ENCODE data around the gene LEFTY1.

The LEFTY1 gene

GRCh38 chr1:225915538-225915991 is 26.6 kb upstream of the LEFTY1 start:
- no peak for DNase-seq (ENCODE audit: low read depth)

GRCh38 chr1:225914947-225915346 is 26.0 kb upstream of the LEFTY1 start:
- DNase-seq (ENCODE audit: low read depth) = no peak

DNA sequence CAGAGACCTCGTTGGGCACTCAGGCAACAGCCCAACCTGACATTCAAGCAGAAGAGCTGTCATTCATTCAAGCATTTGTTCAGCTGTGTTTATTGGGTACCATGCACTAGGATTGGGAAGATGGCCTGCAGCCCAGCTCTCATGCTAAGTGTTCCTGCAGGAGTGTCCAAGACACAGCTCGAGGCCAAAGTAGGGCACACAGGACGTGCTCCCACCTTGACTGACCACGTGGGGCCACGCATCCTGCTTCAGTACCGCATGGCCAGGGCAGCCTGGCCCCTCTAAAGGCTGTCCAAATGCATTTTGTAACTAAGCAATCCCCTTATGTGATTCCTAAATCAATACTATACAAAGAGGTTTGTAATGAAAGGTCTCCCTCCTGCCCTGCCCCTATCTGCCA is 25.4 kb upstream of the LEFTY1 start:
- no peak for DNase-seq (ENCODE audit: low read depth)

GRCh38 chr1:225911191-225912130 is 22.5 kb upstream of the LEFTY1 start:
- peak; percentile 53 for DNase-seq (ENCODE audit: low read depth)

DNA sequence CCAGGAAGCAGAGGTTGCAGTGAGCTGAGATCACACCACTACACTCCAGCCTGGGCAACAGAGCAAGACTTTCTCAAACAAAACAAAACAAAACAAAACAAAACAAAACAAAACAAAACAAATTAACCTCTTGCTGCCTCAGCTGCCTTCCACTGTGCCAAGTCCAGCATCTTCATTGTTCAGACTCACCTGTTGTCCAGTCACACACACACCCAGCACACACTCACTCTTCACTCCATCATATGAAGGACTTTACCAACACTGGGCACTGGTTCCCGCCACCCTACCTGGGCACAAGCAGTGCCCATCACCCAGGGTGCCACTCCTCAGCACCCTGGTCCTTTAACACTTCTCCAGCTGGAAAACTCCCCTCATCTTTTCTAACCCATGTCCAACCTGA is 20.5 kb upstream of the LEFTY1 start:
- DNase-seq (ENCODE audit: low read depth) = no peak

DNA sequence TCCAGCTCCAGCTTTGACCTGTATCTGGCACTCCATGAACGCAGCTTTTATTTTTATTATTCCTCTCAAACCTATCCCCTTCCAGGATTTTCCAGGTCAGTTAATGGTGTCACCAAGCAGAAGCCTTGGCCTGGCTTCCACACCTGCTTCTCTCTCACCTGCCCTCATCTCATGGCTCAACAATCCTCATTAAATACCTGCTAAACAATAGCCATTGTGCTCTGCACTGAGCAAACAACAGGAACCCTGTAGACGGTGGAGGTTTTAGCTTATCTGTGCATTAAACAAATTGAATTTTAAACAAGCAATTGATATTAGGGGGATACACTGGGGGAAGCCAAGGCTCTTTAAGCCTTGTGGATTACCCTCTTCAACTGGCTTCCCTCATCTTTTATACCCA is 19.8 kb upstream of the LEFTY1 start:
- no peak for DNase-seq (ENCODE audit: low read depth)

GRCh38 chr1:225908013-225908640 is 19.2 kb upstream of the LEFTY1 start:
- DNase-seq (ENCODE audit: low read depth) = no peak

- no peak for DNase-seq (ENCODE audit: low read depth)
Observed at GRCh38 chr1:225907341-225907740, 18.4 kb upstream of the LEFTY1 start.

GRCh38 chr1:225906467-225906866 is 17.5 kb upstream of the LEFTY1 start:
- DNase-seq (ENCODE audit: low read depth) = no peak

DNA sequence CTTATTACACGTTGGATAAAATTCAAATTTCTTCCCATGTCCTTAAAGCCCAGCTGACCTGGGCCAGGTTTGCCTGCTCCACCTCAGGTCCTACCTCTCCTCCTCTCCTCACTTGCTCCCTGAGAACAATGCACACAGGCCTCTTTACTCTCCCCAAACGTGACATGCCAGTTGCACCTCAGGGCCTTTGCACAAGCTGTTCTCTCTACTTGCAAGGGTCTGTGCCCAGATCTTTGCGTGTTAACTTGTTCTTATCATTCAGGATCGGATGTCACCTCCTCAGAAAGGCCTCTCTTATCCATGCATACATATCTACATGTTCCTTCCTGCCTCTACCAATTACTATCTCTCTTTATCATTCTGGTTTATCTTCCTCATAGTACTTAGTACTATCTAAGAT is 14.7 kb upstream of the LEFTY1 start:
- DNase-seq (ENCODE audit: low read depth) = no peak

GRCh38 chr1:225899044-225899925 is 10.3 kb upstream of the LEFTY1 start:
- DNase-seq (ENCODE audit: low read depth) = no peak

DNA sequence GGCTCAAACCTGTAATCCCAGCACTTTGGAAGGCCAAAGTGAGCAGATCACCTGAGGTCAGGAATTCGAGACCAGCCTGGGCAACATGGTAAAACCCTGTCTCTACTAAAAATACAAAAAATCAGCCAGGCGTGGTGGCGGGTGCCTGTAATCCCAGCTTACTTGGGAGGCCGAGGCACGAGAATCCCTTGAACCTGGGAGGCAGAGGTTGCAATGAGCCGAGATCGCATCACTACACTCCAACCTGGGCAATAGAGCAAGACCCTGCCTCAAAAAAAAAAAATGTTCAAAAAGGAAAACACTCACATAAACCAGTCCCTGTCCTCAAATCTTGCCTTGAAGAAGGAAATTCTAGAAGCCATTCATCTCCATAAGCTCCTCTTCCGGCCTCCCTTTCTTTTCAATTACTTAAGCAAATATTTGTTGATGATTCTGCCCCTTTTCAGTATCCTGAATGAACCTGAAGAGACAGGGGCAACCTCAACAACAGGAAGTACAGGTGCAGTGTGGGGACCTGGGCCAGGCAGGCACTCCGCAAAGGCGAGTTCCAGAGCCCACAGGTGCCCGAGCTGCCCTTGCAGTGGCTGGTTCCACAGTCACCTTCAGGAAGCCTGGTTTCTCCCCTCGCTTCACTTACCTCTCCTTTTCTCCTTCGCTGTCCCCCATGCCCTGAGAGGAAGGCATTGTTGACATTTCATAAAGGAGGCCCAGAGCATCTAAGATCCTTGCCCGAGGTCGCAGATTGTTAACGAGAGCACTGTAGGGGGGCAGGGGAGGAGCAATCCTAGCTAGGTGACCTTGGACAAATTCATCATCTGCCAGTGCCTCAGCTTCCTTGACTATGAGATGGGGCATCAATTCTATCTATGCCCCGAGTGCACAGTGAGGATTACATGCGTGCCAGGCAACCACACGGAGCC is 8.9 kb upstream of the LEFTY1 start:
- no peak for DNase-seq (ENCODE audit: low read depth)

DNA sequence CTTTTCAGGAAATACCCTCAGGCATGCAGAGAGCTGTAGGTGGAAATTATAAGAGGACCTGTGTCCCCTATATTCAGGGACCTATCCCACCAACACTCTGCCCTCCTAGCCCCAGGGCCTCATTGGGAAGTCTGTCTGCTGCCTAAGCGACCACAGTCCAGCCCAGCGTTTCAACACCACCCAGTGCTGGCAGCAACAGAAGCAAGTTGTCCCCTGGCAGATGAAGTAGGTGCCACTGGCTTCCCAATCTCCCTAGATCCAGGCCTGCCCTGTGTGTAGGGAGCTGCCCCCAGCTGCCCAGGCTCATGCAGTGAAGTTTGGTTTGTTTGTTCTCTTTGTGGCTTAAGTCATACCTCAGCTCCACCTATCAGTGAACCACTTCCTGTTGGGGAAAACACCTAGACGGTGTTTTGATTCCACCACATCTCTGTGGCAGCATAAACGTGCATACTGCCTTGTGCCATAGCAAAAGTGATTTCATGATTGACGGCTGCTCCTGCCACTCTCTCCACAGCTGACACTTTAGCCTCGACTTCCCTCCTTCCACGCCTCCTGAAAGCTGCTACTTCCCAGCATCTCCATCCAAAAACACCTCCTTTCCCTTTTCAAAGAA is 8.1 kb upstream of the LEFTY1 start:
- DNase-seq (ENCODE audit: low read depth) = no peak

DNA sequence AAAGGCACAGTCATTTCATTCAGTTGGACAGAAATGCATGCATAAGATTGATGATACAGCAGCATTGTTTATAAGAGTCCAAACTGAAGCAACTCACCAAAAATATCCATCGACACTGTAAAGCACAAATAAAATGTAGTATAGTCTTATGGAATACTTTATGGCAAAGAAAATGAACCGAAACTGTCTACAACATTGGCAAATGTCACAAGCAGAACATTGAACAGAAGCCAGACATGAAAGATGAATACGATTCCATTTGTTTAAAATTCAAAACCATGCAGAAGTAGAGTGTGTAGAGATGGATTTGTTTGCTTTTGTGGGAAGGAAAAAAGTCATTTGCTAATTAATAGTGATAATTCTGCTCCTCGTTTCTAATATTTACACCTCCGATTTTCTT is 7.5 kb upstream of the LEFTY1 start:
- no peak for DNase-seq (ENCODE audit: low read depth)

DNA sequence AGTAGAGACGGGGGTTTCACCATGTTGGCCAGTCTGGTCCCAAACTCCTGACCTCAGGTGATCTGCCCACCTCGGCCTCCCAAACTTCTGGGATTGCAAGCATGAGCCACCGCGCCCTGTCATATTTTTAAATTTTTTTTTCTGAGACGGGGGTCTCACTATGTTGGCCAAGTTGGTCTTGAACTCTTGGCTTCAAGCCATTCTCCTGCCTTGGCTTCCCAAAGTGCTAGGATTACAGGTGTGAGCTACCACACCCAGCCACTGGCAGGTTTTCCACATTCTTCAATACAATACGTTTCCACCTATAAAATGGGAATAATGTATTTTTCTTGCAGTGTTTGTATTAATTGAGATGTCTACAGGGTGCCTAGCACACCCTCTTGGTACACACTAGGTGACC is 3.4 kb upstream of the LEFTY1 start:
- no peak for DNase-seq (ENCODE audit: low read depth)

- DNase-seq (ENCODE audit: low read depth) = no peak
Observed at GRCh38 chr1:225891229-225891972, 2.5 kb upstream of the LEFTY1 start.

DNA sequence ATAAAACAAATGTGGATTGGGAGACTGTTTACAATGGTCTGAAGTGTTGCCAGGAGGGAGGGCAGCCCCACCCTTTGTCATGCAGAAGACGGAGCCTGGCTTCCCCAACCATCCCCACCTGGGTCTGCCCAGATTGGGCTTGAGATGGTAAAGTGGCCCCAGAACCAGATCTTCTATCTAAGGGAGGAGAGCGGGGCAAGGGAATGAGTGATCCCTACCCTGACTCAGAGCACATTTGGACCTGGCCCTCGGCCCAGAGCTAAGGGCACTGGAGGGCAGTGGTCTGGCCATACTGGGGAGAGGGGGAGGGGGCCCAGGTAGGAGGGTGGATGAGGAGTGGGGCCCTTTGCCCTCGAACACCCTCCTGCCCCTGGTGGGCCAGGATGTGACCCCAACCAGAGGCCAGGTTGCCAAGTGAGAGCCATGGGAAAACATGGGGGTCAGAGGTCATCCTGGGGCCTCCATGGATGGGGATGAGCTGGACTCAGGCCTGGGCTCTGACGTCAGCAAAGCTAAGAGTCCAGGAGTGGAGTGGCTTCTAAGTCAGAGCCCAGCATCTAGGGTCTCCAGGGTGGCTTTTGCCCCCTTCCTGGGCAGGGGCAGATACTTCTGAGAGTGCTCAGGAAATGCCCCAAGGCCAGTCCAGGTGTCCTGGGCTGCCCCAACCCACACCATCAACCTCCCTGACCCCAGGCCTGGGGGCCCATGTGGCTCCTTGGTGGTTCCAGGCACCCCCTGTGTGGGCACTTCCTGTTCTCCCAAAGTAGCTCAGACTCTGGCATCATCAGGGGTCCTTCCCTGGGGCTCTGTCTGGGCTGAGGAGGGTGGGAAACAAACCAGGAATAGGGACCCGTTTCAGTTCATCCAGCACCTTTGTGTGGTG is 1.6 kb upstream of the LEFTY1 start:
- DNase-seq (ENCODE audit: low read depth) = no peak

DNA sequence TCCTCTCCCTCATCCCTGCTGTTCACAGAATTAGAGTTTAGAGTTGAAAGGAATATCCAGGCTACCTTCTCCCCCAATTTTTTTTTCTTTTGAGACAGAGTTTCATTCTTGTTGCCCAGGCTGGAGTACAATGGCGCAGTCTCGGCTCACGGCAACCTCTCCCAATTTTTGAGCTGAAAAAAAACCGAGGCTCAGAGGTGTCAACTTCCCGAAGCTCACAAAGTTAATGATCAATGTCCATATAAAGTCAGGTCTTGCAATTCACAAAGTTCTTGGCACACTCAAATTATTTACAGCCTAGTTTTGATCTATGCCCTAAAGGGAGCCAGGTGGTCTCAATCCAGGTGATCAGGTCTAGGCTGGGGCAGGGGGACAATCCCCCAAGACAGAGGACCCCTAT is 797 bp upstream of the LEFTY1 start:
- DNase-seq (ENCODE audit: low read depth) = no peak

DNA sequence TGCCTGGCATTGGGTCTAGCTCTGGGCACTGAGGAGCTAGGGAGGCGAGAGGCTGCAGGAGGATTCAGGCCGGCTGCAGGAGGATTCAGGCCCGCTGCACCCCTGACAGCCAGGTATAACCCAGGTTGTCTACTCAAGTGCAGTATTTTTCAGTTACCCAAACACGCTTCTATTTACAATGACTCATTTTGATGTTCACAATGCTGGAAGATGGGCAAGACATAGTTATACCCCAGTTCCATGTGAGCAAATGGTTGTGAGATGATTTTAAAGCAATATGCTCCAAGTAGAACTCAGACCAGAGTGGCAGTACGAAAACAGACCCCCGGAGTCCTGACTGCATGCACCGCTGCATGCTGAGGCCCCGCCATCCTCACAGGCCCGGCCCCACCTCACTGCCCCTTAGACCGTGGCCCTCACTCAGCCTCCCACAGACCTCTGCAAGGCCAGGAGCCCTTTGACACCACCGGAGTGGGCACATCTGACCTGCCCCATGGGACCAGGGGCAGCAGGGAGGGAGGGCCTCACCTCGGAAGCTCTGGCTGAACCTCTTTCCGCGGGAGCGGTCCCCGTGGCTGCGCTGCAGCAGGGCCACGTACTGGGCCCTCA is 553 bp downstream of the LEFTY1 start:
- no peak for DNase-seq (ENCODE audit: low read depth)

Data from stimulated activated CD8-positive, alpha-beta memory T cell treated with anti-CD3 and anti-CD28 coated beads, Interleukin-7, amount 100 ng/mL, for 24 hours (primary cell).